OCI-LY7 (cell line): ENCODE data around the gene GALNT10.

Source experiments
- CTCF ChIP-seq: fragments of 200-600 bp; sonication (generic); conservative IDR thresholded peaks from 2 replicates; pipeline ENCODE4 v1.5.1; 2014; ENCODE audit warnings: mild to moderate bottlenecking, antibody characterized with exemption, low read length, moderate library complexity, mixed read lengths
- EZH2phosphoT487 ChIP-seq: fragments of 200-600 bp; sonication (generic); IDR thresholded peaks from 2 replicates; pipeline ENCODE4 v1.6.1; 2018; ENCODE audit warnings: low read depth, borderline replicate concordance, mild to moderate bottlenecking, mixed run types, antibody characterized with exemption, low read length, moderate library complexity, mixed read lengths

GRCh38 chr5:154200221-154200620 lies 9.7 kb downstream of the GALNT10 start:
- TF ChIP-seq CTCF (no peak), EZH2phosphoT487 (no peak)
